HG02884 (cell line): ENCODE data around the gene COL12A1.

Source experiments
- ATAC-seq: cut with Tn5 transposase; IDR thresholded peaks from one replicate; pipeline ENCODE4 v1.9.1; 2021; ENCODE audit warnings: mild to moderate bottlenecking, moderate library complexity; ENCODE audit not compliant: unreplicated experiment

Gene COL12A1

GRCh38 chr6:75052491-75052890, 153.4 kb downstream of the COL12A1 start:
- ATAC-seq: no peak

GRCh38 chr6:75049308-75049707, 156.5 kb downstream of the COL12A1 start:
- no peak for ATAC-seq

GRCh38 chr6:75044846-75045245, 161.0 kb downstream of the COL12A1 start:
- no peak for ATAC-seq

- ATAC-seq: no peak
Observed at GRCh38 chr6:75041381-75041780, 164.5 kb downstream of the COL12A1 start.
